Measurements from ENCODE around the gene TCL1A.

The TCL1A gene

GRCh38 chr14:95711476-95712176, 2.3 kb downstream of the TCL1A start:
- no peak overlapping the region for H3K27ac ChIP-seq
- TF ChIP-seq, protein P1, sequence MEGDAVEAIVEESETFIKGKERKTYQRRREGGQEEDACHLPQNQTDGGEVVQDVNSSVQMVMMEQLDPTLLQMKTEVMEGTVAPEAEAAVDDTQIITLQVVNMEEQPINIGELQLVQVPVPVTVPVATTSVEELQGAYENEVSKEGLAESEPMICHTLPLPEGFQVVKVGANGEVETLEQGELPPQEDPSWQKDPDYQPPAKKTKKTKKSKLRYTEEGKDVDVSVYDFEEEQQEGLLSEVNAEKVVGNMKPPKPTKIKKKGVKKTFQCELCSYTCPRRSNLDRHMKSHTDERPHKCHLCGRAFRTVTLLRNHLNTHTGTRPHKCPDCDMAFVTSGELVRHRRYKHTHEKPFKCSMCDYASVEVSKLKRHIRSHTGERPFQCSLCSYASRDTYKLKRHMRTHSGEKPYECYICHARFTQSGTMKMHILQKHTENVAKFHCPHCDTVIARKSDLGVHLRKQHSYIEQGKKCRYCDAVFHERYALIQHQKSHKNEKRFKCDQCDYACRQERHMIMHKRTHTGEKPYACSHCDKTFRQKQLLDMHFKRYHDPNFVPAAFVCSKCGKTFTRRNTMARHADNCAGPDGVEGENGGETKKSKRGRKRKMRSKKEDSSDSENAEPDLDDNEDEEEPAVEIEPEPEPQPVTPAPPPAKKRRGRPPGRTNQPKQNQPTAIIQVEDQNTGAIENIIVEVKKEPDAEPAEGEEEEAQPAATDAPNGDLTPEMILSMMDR (IDR thresholded peaks at IDR 0.05): no peak
- H3K36me3 ChIP-seq: no peaks in the 10 kb centered on the region
- H3K9me3 ChIP-seq: no peaks in the 10 kb centered on the region
- H3K4me1 ChIP-seq (ENCODE audit: control insufficient read depth in 1 of 2, insufficient read depth in 1 of 2, low read depth in 1 of 2, low read length in 1 of 2): no peaks in the 10 kb centered on the region
- peaks cover 47% of the 10 kb centered on the region for H3K27me3 ChIP-seq
- H3K4me3 ChIP-seq (ENCODE audit: low read depth in 1 of 2, low read length in 1 of 2): no peak overlapping the region

DNA sequence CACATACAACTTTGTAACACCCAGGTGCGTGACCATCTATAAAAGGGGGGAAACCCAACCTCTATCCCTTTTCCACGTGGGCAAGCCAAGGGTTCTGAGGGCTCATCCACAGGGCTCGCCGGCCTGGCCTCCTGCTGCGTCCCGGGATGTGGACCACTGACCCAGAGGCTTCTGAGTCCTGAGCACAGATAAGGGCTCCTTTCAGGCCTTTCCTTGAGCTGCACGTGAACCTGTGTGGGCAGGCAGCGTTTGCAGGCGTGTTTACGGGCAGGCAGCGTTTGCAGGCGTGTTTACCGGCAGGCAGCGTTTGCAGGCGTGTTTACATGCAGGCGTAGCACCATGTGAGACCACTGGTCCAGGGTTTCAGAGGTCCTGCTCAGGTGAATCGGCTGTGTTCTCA, 3.8 kb downstream of the TCL1A start:
- H3K27ac ChIP-seq: no peak overlapping the region

GRCh38 chr14:95707327-95707726, 6.6 kb downstream of the TCL1A start:
- TF ChIP-seq, protein P1 (IDR thresholded peaks at IDR 0.05): no peak
- no peaks in the 10 kb centered on the region for H3K4me1 ChIP-seq (ENCODE audit: control insufficient read depth in 1 of 2, insufficient read depth in 1 of 2, low read depth in 1 of 2, low read length in 1 of 2)

More for the DNA sequence above, 3.8 kb downstream of the TCL1A start:
- Histone ChIP-seq H3K36me3 (no peaks in the 10 kb centered on the region), H3K4me1 (ENCODE audit: control insufficient read depth in 1 of 2, insufficient read depth in 1 of 2, low read depth in 1 of 2, low read length in 1 of 2) (no peaks in the 10 kb centered on the region), H3K9me3 (no peaks in the 10 kb centered on the region), H3K27me3 (peaks cover 32% of the 10 kb centered on the region), H3K4me3 (ENCODE audit: low read depth in 1 of 2, low read length in 1 of 2) (no peak overlapping the region)
- TF ChIP-seq, protein P1 (IDR thresholded peaks at IDR 0.05): no peak

GRCh38 chr14:95705518-95705917, 8.4 kb downstream of the TCL1A start:
- Histone ChIP-seq H3K27me3 (peaks cover 38% of the 10 kb centered on the region), H3K4me3 (ENCODE audit: low read depth in 1 of 2, low read length in 1 of 2) (no peak overlapping the region), H3K36me3 (no peaks in the 10 kb centered on the region), H3K4me1 (ENCODE audit: control insufficient read depth in 1 of 2, insufficient read depth in 1 of 2, low read depth in 1 of 2, low read length in 1 of 2) (no peaks in the 10 kb centered on the region), H3K9me3 (no peaks in the 10 kb centered on the region), H3K27ac (no peak overlapping the region)
- TF ChIP-seq, protein P1 (IDR thresholded peaks at IDR 0.05): no peak

More at GRCh38 chr14:95707327-95707726, 6.6 kb downstream of the TCL1A start:
- Histone ChIP-seq H3K27ac (no peak overlapping the region), H3K4me3 (ENCODE audit: low read depth in 1 of 2, low read length in 1 of 2) (no peak overlapping the region), H3K9me3 (no peaks in the 10 kb centered on the region), H3K36me3 (no peaks in the 10 kb centered on the region), H3K27me3 (peaks cover 24% of the 10 kb centered on the region)

GRCh38 chr14:95703805-95704204, 10.1 kb downstream of the TCL1A start:
- no peaks in the 10 kb centered on the region for H3K9me3 ChIP-seq
- no peak overlapping the region for H3K4me3 ChIP-seq (ENCODE audit: low read depth in 1 of 2, low read length in 1 of 2)
- TF ChIP-seq, protein P1 (IDR thresholded peaks at IDR 0.05): no peak
- H3K27ac ChIP-seq: no peak overlapping the region
- peaks cover 53% of the 10 kb centered on the region for H3K27me3 ChIP-seq
- no peaks in the 10 kb centered on the region for H3K4me1 ChIP-seq (ENCODE audit: control insufficient read depth in 1 of 2, insufficient read depth in 1 of 2, low read depth in 1 of 2, low read length in 1 of 2)
- no peaks in the 10 kb centered on the region for H3K36me3 ChIP-seq
